ENCODE measurements around the gene CA10.

CA10 gene

GRCh38 chr17:51652529-51652928 is 506.0 kb downstream of the CA10 start:
- H3K4me1 ChIP-seq, result no peaks in the 10 kb centered on the region
- no peaks in the 10 kb centered on the region for H3K27me3 ChIP-seq (ENCODE audit: control insufficient read depth, insufficient read depth, low read length)
- H2AFZ ChIP-seq, result no peak overlapping the region
- no peak for TF ChIP-seq CTCF (IDR thresholded peaks at IDR 0.05)
- H3K79me2 ChIP-seq, result no peaks in the 10 kb centered on the region
- H3K4me2 ChIP-seq (ENCODE audit: low read length), result no peak overlapping the region
- H3K36me3 ChIP-seq (ENCODE audit: control insufficient read depth, insufficient read depth, low read length), result no peaks in the 10 kb centered on the region
- no peak overlapping the region for H3K4me3 ChIP-seq (ENCODE audit: low read depth, low read length)
- H3K27ac ChIP-seq, result no peak overlapping the region
- no peak overlapping the region for H3K9ac ChIP-seq
- H3K9me3 ChIP-seq (ENCODE audit: control insufficient read depth, low read length), result no peaks in the 10 kb centered on the region

DNA sequence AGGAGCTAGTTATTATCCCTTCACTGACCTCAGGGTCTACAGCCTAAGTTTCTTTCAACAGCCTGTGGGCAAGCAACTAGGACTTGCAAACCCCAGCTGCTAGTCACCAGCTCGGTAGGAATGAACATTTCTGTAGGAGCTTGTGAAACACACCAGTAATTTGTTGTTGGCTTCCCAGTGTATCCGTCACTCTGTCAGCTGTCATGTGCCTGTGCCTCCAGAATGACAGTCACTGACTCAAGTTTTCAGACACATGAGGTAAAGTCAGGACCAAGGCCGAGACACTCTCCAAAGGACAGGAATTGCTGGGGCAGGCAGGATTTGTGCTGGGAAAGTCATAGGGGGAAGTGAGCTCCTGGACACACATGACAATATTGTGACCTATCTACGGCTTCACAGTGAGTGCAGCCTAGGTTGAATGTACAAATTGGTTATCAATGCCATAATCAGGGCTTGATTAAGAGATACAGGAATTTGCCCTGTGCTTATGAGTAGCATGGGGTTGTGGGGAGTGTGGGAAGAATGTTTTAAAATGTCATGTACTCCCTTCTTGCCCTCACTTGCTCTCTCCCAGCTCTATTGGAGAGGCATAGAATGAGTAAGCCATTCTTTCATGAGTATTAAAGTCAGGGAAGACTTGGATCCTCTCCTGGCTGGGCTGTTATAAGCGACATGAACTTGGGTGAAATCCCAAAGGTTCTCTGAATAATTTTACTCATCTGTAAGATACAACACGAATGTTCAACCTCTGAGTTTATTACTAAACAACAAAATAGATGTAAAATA is 506.8 kb downstream of the CA10 start:
- Histone ChIP-seq H3K9me3 (ENCODE audit: control insufficient read depth, low read length) (no peaks in the 10 kb centered on the region), H3K27me3 (ENCODE audit: control insufficient read depth, insufficient read depth, low read length) (no peaks in the 10 kb centered on the region), H2AFZ (no peak overlapping the region), H3K4me3 (ENCODE audit: low read depth, low read length) (no peak overlapping the region), H3K4me2 (ENCODE audit: low read length) (no peak overlapping the region), H3K79me2 (no peaks in the 10 kb centered on the region), H3K4me1 (no peaks in the 10 kb centered on the region), H3K36me3 (ENCODE audit: control insufficient read depth, insufficient read depth, low read length) (no peaks in the 10 kb centered on the region), H3K9ac (no peak overlapping the region), H3K27ac (no peak overlapping the region)
- TF ChIP-seq CTCF (IDR thresholded peaks at IDR 0.05), result no peak

- TF ChIP-seq CTCF (IDR thresholded peaks at IDR 0.05), result no peak
- no peaks in the 10 kb centered on the region for H3K27me3 ChIP-seq (ENCODE audit: control insufficient read depth, insufficient read depth, low read length)
Measured at GRCh38 chr17:51650772-51651171, 507.7 kb downstream of the CA10 start.

DNA sequence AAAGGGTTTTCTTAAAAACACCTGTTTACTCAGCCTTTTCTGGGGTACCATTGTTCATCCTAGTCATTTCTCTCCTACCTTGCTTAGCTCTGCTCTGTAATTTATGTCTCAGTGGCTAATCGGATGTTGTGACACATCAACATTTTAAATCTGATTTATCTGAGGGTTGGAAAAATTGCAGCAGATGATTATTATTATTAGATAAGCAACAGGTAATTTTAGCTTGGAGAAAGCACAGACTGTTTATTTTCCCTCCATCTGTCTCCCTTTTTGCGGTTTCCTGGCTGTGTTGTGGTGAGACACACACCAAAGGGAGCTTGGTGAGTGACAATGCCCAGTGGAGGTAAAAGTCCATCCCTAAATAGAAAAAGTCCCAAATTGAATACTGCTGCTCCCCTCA is 508.3 kb downstream of the CA10 start:
- Histone ChIP-seq H3K4me2 (ENCODE audit: low read length) (no peak overlapping the region), H3K27me3 (ENCODE audit: control insufficient read depth, insufficient read depth, low read length) (no peaks in the 10 kb centered on the region), H3K4me1 (no peaks in the 10 kb centered on the region), H3K79me2 (no peaks in the 10 kb centered on the region), H3K4me3 (ENCODE audit: low read depth, low read length) (no peak overlapping the region), H3K9me3 (ENCODE audit: control insufficient read depth, low read length) (no peaks in the 10 kb centered on the region), H2AFZ (no peak overlapping the region), H3K36me3 (ENCODE audit: control insufficient read depth, insufficient read depth, low read length) (no peaks in the 10 kb centered on the region), H3K27ac (no peak overlapping the region), H3K9ac (no peak overlapping the region)
- TF ChIP-seq CTCF (IDR thresholded peaks at IDR 0.05), result no peak

More at GRCh38 chr17:51650772-51651171, 507.7 kb downstream of the CA10 start:
- Histone ChIP-seq H3K4me1 (no peaks in the 10 kb centered on the region), H3K27ac (no peak overlapping the region), H3K79me2 (no peaks in the 10 kb centered on the region), H3K9ac (no peak overlapping the region), H3K9me3 (ENCODE audit: control insufficient read depth, low read length) (no peaks in the 10 kb centered on the region), H2AFZ (no peak overlapping the region), H3K36me3 (ENCODE audit: control insufficient read depth, insufficient read depth, low read length) (no peaks in the 10 kb centered on the region), H3K4me3 (ENCODE audit: low read depth, low read length) (no peak overlapping the region), H3K4me2 (ENCODE audit: low read length) (no peak overlapping the region)

DNA sequence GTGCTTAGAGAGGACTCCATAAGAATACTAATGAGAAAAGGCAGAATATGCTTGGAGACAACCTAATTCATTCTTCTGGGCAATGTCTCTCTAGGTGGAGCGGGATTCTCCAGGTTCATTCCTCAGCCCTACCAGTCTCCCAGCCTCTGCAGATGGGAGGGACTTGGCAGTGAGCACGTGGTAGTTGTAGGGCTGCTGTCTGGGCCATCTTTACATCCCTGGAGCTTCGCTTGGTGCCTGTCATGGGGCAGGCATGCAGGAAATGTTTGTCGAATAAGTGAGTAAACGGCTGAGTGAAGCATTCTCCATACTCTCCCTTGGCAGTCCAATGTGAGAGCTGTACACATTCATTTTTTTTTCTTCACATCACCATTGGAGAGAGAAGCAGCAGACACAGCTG is 510.7 kb downstream of the CA10 start:
- no peak for TF ChIP-seq CTCF (IDR thresholded peaks at IDR 0.05)
- Histone ChIP-seq H3K27me3 (ENCODE audit: control insufficient read depth, insufficient read depth, low read length) (no peaks in the 10 kb centered on the region), H3K9me3 (ENCODE audit: control insufficient read depth, low read length) (no peaks in the 10 kb centered on the region), H3K36me3 (ENCODE audit: control insufficient read depth, insufficient read depth, low read length) (no peaks in the 10 kb centered on the region), H3K4me1 (no peaks in the 10 kb centered on the region), H3K4me3 (ENCODE audit: low read depth, low read length) (no peak overlapping the region), H3K9ac (no peak overlapping the region), H2AFZ (no peak overlapping the region), H3K4me2 (ENCODE audit: low read length) (no peak overlapping the region), H3K79me2 (no peaks in the 10 kb centered on the region), H3K27ac (no peak overlapping the region)

Data from parathyroid adenoma (tissue), 2 donors.